ENCODE results near the gene HBG2.
"Not testable (repeated sequence)": the region's sequence is repeated elsewhere in the genome, so short reads cannot be mapped to it uniquely, and the experiment has no call there.

Gene HBG2

GRCh38 chr11:5254646-5255413 is at the start of gene HBG2:
Gene HBG2, minus strand, starts transcription at chr11:5254781. Its CDS starts 53 bp downstream, at chr11:5254728.
- DNase-seq = not testable (repeated sequence)

- no peak for DNase-seq
These were observed 49.5 kb upstream of the HBG2 start for GRCh38 chr11:5304046-5304445.

GRCh38 chr11:5303626-5304025 is 49.0 kb upstream of the HBG2 start:
- DNase-seq = no peak

GRCh38 chr11:5301846-5302245 is 47.3 kb upstream of the HBG2 start, which contains the start of gene OR51B4:
Gene OR51B4, minus strand, starts transcription at chr11:5301946. Its CDS starts 0 bp downstream, at chr11:5301946.
- no peak for DNase-seq

- no peak for DNase-seq
These were observed 45.7 kb upstream of the HBG2 start for GRCh38 chr11:5300251-5300650.

GRCh38 chr11:5298451-5298850 is 43.9 kb upstream of the HBG2 start:
- DNase-seq = no peak

GRCh38 chr11:5297721-5298323 is 43.2 kb upstream of the HBG2 start:
- DNase-seq = no peak

GRCh38 chr11:5294342-5294995 is 39.9 kb upstream of the HBG2 start:
- DNase-seq = not testable (repeated sequence)

- no peak for DNase-seq
These were observed 38.4 kb upstream of the HBG2 start for GRCh38 chr11:5293028-5293427.

- no peak for DNase-seq
These were observed 36.7 kb upstream of the HBG2 start for GRCh38 chr11:5291207-5291838.

GRCh38 chr11:5290106-5290505 is 35.5 kb upstream of the HBG2 start:
- no peak for DNase-seq

GRCh38 chr11:5289696-5290095 is 35.1 kb upstream of the HBG2 start:
- DNase-seq = no peak

GRCh38 chr11:5288906-5289550 is 34.4 kb upstream of the HBG2 start:
- no peak for DNase-seq

- no peak for DNase-seq
These were observed 33.7 kb upstream of the HBG2 start for GRCh38 chr11:5288108-5288905.

GRCh38 chr11:5286901-5287300 is 32.3 kb upstream of the HBG2 start:
- no peak for DNase-seq

GRCh38 chr11:5286351-5286750 is 31.8 kb upstream of the HBG2 start:
- DNase-seq = no peak

GRCh38 chr11:5285703-5286340 is 31.2 kb upstream of the HBG2 start:
- no peak for DNase-seq

GRCh38 chr11:5284637-5285036 is 30.1 kb upstream of the HBG2 start:
- DNase-seq = no peak

- no peak for DNase-seq
These were observed 29.3 kb upstream of the HBG2 start for GRCh38 chr11:5283882-5284281.

GRCh38 chr11:5283086-5283485 is 28.5 kb upstream of the HBG2 start:
- no peak for DNase-seq

- no peak for DNase-seq
These were observed 28.0 kb upstream of the HBG2 start for GRCh38 chr11:5282628-5283027.

GRCh38 chr11:5281596-5281995 is 27.0 kb upstream of the HBG2 start:
- no peak for DNase-seq

Measured in kidney glomerular epithelial cell (primary cell).